ENCODE results near the gene POLE. TPM values are rescaled to one million over a fixed set of nuclear protein-coding genes. Genes with fewer than 3 reads are reported as not detected.

Gene POLE
- total RNA-seq, 2 experiments from 2014 or later, result 157 to 230 TPM

- Histone ChIP-seq H3K27ac (ENCODE audit: low read depth, low read length, poor library complexity, severe bottlenecking) (no peak overlapping the region), H2AFZ (ENCODE audit: low read length) (no peak overlapping the region), H3K4me3 (ENCODE audit: low read depth, low read length, poor library complexity, severe bottlenecking) (no peak overlapping the region), H3K9me2 (ENCODE audit: insufficient read depth, low read length) (no peaks in the 10 kb centered on the region), H3K4me1 (ENCODE audit: insufficient read depth, low read length, poor library complexity, severe bottlenecking) (no peaks in the 10 kb centered on the region), H3K36me3 (ENCODE audit: insufficient read depth, low read length) (no peaks in the 10 kb centered on the region), H3K9me3 (ENCODE audit: low read length) (no peaks in the 10 kb centered on the region), H3K79me2 (ENCODE audit: insufficient read depth, low read depth, low read length) (no peaks in the 10 kb centered on the region), H4K20me1 (ENCODE audit: insufficient read depth, low read length) (no peaks in the 10 kb centered on the region), H3K4me2 (ENCODE audit: low read length) (no peak overlapping the region)
- intact Hi-C loops (cut with micrococcal nuclease; ENCODE audit: unreplicated experiment), result no loop called here
- BruUV-seq (replicated peaks), result no TSS peak
- DNase-seq (ENCODE audit: low spot score), result no peak
- POLR2A ChIA-PET, result interaction anchor here (0.6 kb wide), 2 partner anchors 19 to 545 kb away, joined by 3 read pairs; no protein-coding TSS in a partner anchor
- CTCF ChIA-PET (ENCODE audit: unreplicated experiment), result interaction anchor here (1.1 kb wide), 1 partner anchor 35 kb away, joined by 3 read pairs; no protein-coding TSS in a partner anchor
- TF ChIP-seq EZH2phosphoT487 (IDR thresholded peaks at IDR 0.05; ENCODE audit: borderline replicate concordance, low read depth, low read length) (no peak), CTCF (conservative IDR thresholded peaks at IDR 0.05; ENCODE audit: low read length) (no peak)
These were observed 83.6 kb downstream of the POLE start for GRCh38 chr12:132603240-132604150.

- Histone ChIP-seq H4K20me1 (ENCODE audit: insufficient read depth, low read length) (no peaks in the 10 kb centered on the region), H3K27ac (ENCODE audit: low read depth, low read length, poor library complexity, severe bottlenecking) (no peak overlapping the region), H3K4me3 (ENCODE audit: low read depth, low read length, poor library complexity, severe bottlenecking) (no peak overlapping the region), H3K4me1 (ENCODE audit: insufficient read depth, low read length, poor library complexity, severe bottlenecking) (no peaks in the 10 kb centered on the region), H3K36me3 (ENCODE audit: insufficient read depth, low read length) (no peaks in the 10 kb centered on the region), H3K9me3 (ENCODE audit: low read length) (no peaks in the 10 kb centered on the region), H3K79me2 (ENCODE audit: insufficient read depth, low read depth, low read length) (no peaks in the 10 kb centered on the region), H3K4me2 (ENCODE audit: low read length) (no peak overlapping the region), H2AFZ (ENCODE audit: low read length) (no peak overlapping the region), H3K9me2 (ENCODE audit: insufficient read depth, low read length) (no peaks in the 10 kb centered on the region)
- DNase-seq (ENCODE audit: low spot score), result no peak
- TF ChIP-seq EZH2phosphoT487 (IDR thresholded peaks at IDR 0.05; ENCODE audit: borderline replicate concordance, low read depth, low read length) (no peak), CTCF (conservative IDR thresholded peaks at IDR 0.05; ENCODE audit: low read length) (no peak)
- POLR2A ChIA-PET, result interaction anchor here (0.6 kb wide), 1 partner anchor 546 kb away, joined by 3 read pairs; no protein-coding TSS in a partner anchor
- no TSS peak for BruUV-seq (replicated peaks)
- CTCF ChIA-PET (ENCODE audit: unreplicated experiment), result no interaction called here
- intact Hi-C loops (cut with micrococcal nuclease; ENCODE audit: unreplicated experiment), result no loop called here
These were observed 84.4 kb downstream of the POLE start for GRCh38 chr12:132602572-132603239.
